A549 (cell line): ENCODE data around the gene DACH2. TPM values are rescaled to one million over a fixed set of nuclear protein-coding genes. Genes with fewer than 3 reads are reported as not detected.
A peak's percentile ranks its signal among the peaks of the same experiment; 100 is the strongest.

Experiments used
- ATAC-seq, 2 experiments: fragments of 200-7000 bp in 1 of 2; fragments of >200 bp in 1 of 2; cut with Nextera tagmentation in 1 of 2; cut with Tn5 transposase in 1 of 2; 3 replicates each; pipeline versions ENCODE4 v1.8.0 to v1.9.1; 2018 to 2020; ENCODE audit warnings: mild to moderate bottlenecking in 1 of 2, moderate library complexity in 1 of 2
- CTCF ChIA-PET: fragments of 300-600 bp; sonication (Branson Sonifier 250); formaldehyde crosslinking; extraction: SDS; loops from one replicate; lab custom pipeline; 2021; ENCODE audit warnings: antibody characterized with exemption, inconsistent platforms; lab: Yijun Ruan, JAX
- POLR2A ChIA-PET: fragments of 350-600 bp; formaldehyde crosslinking; extraction: SDS; loops from one replicate; lab custom pipeline; 2021; ENCODE audit warnings: antibody characterized with exemption, inconsistent platforms; lab: Yijun Ruan, JAX
- DNase-seq, 2 experiments: peaks; one replicate each; pipeline versions ENCODE4 v3.0.0 to v3.0.0-alpha.2; 2011 to 2016; ENCODE audit warnings: low read depth in 1 of 2, low spot score in 1 of 2
- FAIRE-seq: peaks from 2 replicates; lab custom pipeline; 2011; peaks lifted over from hg19 to GRCh38; lab: Jason Lieb, UNC
- H3K27ac ChIP-seq, 2 experiments: fragments of >200 bp; sonication (Bioruptor Twin); formaldehyde crosslinking; 3 replicates each; pipeline ENCODE4 v1.5.1; 2016 to 2017
- H3K4me1 ChIP-seq: fragments of >200 bp; sonication (Bioruptor Twin); formaldehyde crosslinking; 3 replicates; pipeline ENCODE4 v1.6.1; 2016
- H3K4me2 ChIP-seq: fragments of >200 bp; sonication (Bioruptor Twin); formaldehyde crosslinking; 3 replicates; pipeline ENCODE4 v1.6.1; 2016
- H3K4me3 ChIP-seq: fragments of >200 bp; sonication (Bioruptor Twin); formaldehyde crosslinking; 3 replicates; pipeline ENCODE4 v1.5.1; 2016
- H3K9me3 ChIP-seq: fragments of >200 bp; sonication (Bioruptor Twin); formaldehyde crosslinking; 3 replicates; pipeline ENCODE4 v1.6.1; 2016
- CBX2 ChIP-seq: fragments of 200-600 bp; sonication (generic); IDR thresholded peaks from 2 replicates; pipeline ENCODE4 v1.6.1; 2016; ENCODE audit warnings: low read depth, mild to moderate bottlenecking, borderline replicate concordance
- CBX8 ChIP-seq: fragments of 200-600 bp; sonication (generic); IDR thresholded peaks from 2 replicates; pipeline ENCODE4 v1.6.1; 2016
- CEBPB ChIP-seq, 2 experiments: fragments of >200 bp in 1 of 2; sonication (Bioruptor Twin) in 1 of 2; formaldehyde crosslinking in 1 of 2; IDR thresholded peaks; 2 replicates each; pipeline ENCODE4 v1.6.1; 2012 to 2016
- EHF ChIP-seq: fragments of 250-450 bp; sonication (Bioruptor Pico); IDR thresholded peaks from 2 replicates; pipeline ENCODE4 v1.5.0; 2020; ENCODE audit warnings: mild to moderate bottlenecking
- FOSL2 ChIP-seq, 2 experiments: fragments of 450-650 bp in 1 of 2; fragments of >200 bp in 1 of 2; sonication (Bioruptor Twin) in 1 of 2; formaldehyde crosslinking; IDR thresholded peaks; 2 replicates each; pipeline versions ENCODE4 v1.5.0 to v1.6.1; 2016 to 2020; ENCODE audit warnings: mild to moderate bottlenecking in 1 of 2, moderate library complexity in 1 of 2
- HEYL ChIP-seq: fragments of 250-450 bp; sonication (Bioruptor Pico); IDR thresholded peaks from 2 replicates; pipeline ENCODE4 v1.8.0; 2021; ENCODE audit warnings: mild to moderate bottlenecking, moderate library complexity
- HOXA7 ChIP-seq: fragments of 250-450 bp; sonication (Bioruptor Pico); IDR thresholded peaks from 2 replicates; pipeline ENCODE4 v1.5.0; 2020; ENCODE audit warnings: mild to moderate bottlenecking, moderate library complexity
- HOXB13 ChIP-seq: fragments of 250-450 bp; sonication (Bioruptor Pico); IDR thresholded peaks from 2 replicates; pipeline ENCODE4 v1.5.0; 2020; ENCODE audit warnings: low read depth, mild to moderate bottlenecking, moderate library complexity
- JUN ChIP-seq, 2 experiments: fragments of >200 bp; sonication (Bioruptor Twin); formaldehyde crosslinking; IDR thresholded peaks; 2 replicates in 1 of 2; 3 replicates in 1 of 2; pipeline ENCODE4 v1.6.1; 2016 to 2017
- KDM5A ChIP-seq: fragments of 200-600 bp; sonication (generic); IDR thresholded peaks from 2 replicates; pipeline ENCODE4 v1.6.1; 2016; ENCODE audit warnings: antibody characterized with exemption, mild to moderate bottlenecking
- MAFK ChIP-seq: fragments of 450-650 bp; IDR thresholded peaks from 2 replicates; pipeline ENCODE4 v1.6.1; 2014; ENCODE audit not compliant: partially characterized antibody
- NR3C1 ChIP-seq: fragments of >200 bp; sonication (Bioruptor Twin); formaldehyde crosslinking; IDR thresholded peaks from 3 replicates; pipeline ENCODE4 v1.6.1; 2017
- POLR2A ChIP-seq: IDR thresholded peaks from 2 replicates; pipeline ENCODE4 v1.6.1; 2012; ENCODE audit warnings: mild to moderate bottlenecking, low read length
- POLR2AphosphoS2 ChIP-seq: conservative IDR thresholded peaks from 2 replicates; pipeline ENCODE4 v1.6.1; 2012; ENCODE audit warnings: low read length, improper control_type of control experiment, inconsistent platforms
- RAD21 ChIP-seq, 2 experiments: fragments of >200 bp in 1 of 2; sonication (Bioruptor Twin) in 1 of 2; formaldehyde crosslinking in 1 of 2; IDR thresholded peaks in 1 of 2; conservative IDR thresholded peaks in 1 of 2; 2 replicates in 1 of 2; 3 replicates in 1 of 2; pipeline ENCODE4 v1.6.1; 2012 to 2018; ENCODE audit warnings: inconsistent platforms in 1 of 2
- RARB ChIP-seq: fragments of 250-450 bp; sonication (Bioruptor Pico); IDR thresholded peaks from 2 replicates; pipeline ENCODE4 v1.8.0; 2021; ENCODE audit warnings: mild to moderate bottlenecking, moderate library complexity
- RNF2 ChIP-seq: fragments of 200-600 bp; sonication (generic); IDR thresholded peaks from 2 replicates; pipeline ENCODE4 v1.6.1; 2016; ENCODE audit warnings: low read depth, mild to moderate bottlenecking, antibody characterized with exemption, moderate library complexity, borderline replicate concordance
- SMC3 ChIP-seq: fragments of >200 bp; sonication (Bioruptor Twin); formaldehyde crosslinking; IDR thresholded peaks from 3 replicates; pipeline ENCODE4 v1.6.1; 2018; ENCODE audit warnings: inconsistent platforms
- SREBF2 ChIP-seq: fragments of 450-650 bp; IDR thresholded peaks from 2 replicates; pipeline ENCODE4 v1.6.1; 2014; ENCODE audit warnings: mild to moderate bottlenecking, moderate library complexity
- ZC3H11A ChIP-seq: fragments of 450-650 bp; IDR thresholded peaks from 2 replicates; pipeline ENCODE4 v1.6.1; 2014; ENCODE audit warnings: antibody characterized with exemption, mild to moderate bottlenecking
- WGBS: methylation state at CpG from one replicate; pipeline ENCODE4 v1.1.6; 2017; ENCODE audit errors: missing lambda C conversion rate; 5-methylcytosine and 5-hydroxymethylcytosine counted together
- polyA plus RNA-seq, 4 experiments: library from polyadenylated mRNA; depleted of rRNA in 3 of 4; stranded (reverse); fragments of >200 nt; fragmentation: RNase III in 1 of 4; extraction: RNeasy Plus Mini Kit Qiagen cat#74134 plus additional on column Dnase treatment in 1 of 4; gene quantifications; 2 replicates in 3 of 4; 3 replicates in 1 of 4; pipeline ENCODE4 v1.2.3, GENCODE V29; 2011 to 2017
- TF ChIP-seq, protein P1 (sequence below): fragments of 250-450 bp; sonication (Bioruptor Pico); IDR thresholded peaks from 2 replicates; pipeline ENCODE4 v1.5.0; 2021; ENCODE audit warnings: mild to moderate bottlenecking, moderate library complexity, borderline replicate concordance
- TF ChIP-seq, protein P2 (sequence below): fragments of >200 bp; sonication (Bioruptor Twin); formaldehyde crosslinking; IDR thresholded peaks from 3 replicates; pipeline ENCODE4 v1.6.1; 2016
- TF ChIP-seq, protein P3 (sequence below): fragments of >200 bp; sonication (Bioruptor Twin); formaldehyde crosslinking; IDR thresholded peaks from 2 replicates; pipeline ENCODE4 v1.6.1; 2016
- TF ChIP-seq, protein P4 (sequence below): fragments of >200 bp; sonication (Bioruptor Twin); formaldehyde crosslinking; IDR thresholded peaks from 3 replicates; pipeline ENCODE4 v1.5.1; 2016

The DACH2 gene
- polyA plus RNA-seq, 2 of the 4 experiments (the other 2 are of a cell fraction), result 0.04 TPM; not detected in 1

DNA sequence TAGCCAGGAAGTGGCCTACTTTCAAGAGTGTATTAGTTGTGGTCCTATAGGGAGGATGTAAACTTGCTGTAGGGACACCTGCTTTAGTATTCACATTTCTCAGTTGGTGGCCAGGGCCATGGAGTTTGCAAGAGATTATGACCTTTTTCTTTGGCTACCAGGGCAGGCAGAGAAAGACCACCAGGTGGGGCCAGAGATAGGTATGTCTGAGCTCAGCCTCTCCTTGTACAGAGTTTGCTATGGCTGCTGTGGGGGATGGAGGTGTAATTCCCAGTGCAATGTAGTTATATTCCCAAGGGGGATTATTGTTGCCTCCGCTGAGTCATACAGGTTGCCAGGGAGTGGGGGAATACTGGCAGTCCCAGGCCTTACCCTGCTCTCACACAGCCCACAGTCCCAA is 26.3 kb upstream of the DACH2 start:
- no peaks in the 10 kb centered on the region for H3K4me1 ChIP-seq
- H3K9me3 ChIP-seq, result no peaks in the 10 kb centered on the region
- WGBS, result 33% methylated on average over 1 of the region's 1 CpG
- no peak overlapping the region for H3K4me3 ChIP-seq
- ATAC-seq, result no peak
- no peak overlapping the region for H3K27ac ChIP-seq
- no peak for FAIRE-seq
- ChIA-PET CTCF (no interaction called here), POLR2A (no interaction called here)
- no peak overlapping the region for H3K4me2 ChIP-seq
- DNase-seq, result no peak
- TF ChIP-seq, protein P1, sequence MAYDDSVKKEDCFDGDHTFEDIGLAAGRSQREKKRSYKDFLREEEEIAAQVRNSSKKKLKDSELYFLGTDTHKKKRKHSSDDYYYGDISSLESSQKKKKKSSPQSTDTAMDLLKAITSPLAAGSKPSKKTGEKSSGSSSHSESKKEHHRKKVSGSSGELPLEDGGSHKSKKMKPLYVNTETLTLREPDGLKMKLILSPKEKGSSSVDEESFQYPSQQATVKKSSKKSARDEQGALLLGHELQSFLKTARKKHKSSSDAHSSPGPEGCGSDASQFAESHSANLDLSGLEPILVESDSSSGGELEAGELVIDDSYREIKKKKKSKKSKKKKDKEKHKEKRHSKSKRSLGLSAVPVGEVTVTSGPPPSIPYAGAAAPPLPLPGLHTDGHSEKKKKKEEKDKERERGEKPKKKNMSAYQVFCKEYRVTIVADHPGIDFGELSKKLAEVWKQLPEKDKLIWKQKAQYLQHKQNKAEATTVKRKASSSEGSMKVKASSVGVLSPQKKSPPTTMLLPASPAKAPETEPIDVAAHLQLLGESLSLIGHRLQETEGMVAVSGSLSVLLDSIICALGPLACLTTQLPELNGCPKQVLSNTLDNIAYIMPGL, result no peak
- TF ChIP-seq HOXA7 (no peak), ZC3H11A (no peak), RNF2 (no peak), HOXB13 (CRISPR knock-in tag) (no peak), KDM5A (no peak), JUN (IDR thresholded peaks at IDR 0.05) (no peak), MAFK (no peak), CBX8 (no peak), SMC3 (no peak), SREBF2 (no peak), EHF (CRISPR knock-in tag) (no peak), POLR2AphosphoS2 (no peak), NR3C1 (no peak), RARB (CRISPR knock-in tag) (no peak)
- TF ChIP-seq, protein P2, sequence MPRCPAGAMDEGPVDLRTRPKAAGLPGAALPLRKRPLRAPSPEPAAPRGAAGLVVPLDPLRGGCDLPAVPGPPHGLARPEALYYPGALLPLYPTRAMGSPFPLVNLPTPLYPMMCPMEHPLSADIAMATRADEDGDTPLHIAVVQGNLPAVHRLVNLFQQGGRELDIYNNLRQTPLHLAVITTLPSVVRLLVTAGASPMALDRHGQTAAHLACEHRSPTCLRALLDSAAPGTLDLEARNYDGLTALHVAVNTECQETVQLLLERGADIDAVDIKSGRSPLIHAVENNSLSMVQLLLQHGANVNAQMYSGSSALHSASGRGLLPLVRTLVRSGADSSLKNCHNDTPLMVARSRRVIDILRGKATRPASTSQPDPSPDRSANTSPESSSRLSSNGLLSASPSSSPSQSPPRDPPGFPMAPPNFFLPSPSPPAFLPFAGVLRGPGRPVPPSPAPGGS, result no peak
- TF ChIP-seq, protein P3, sequence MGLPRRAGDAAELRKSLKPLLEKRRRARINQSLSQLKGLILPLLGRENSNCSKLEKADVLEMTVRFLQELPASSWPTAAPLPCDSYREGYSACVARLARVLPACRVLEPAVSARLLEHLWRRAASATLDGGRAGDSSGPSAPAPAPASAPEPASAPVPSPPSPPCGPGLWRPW, result no peak

DNA sequence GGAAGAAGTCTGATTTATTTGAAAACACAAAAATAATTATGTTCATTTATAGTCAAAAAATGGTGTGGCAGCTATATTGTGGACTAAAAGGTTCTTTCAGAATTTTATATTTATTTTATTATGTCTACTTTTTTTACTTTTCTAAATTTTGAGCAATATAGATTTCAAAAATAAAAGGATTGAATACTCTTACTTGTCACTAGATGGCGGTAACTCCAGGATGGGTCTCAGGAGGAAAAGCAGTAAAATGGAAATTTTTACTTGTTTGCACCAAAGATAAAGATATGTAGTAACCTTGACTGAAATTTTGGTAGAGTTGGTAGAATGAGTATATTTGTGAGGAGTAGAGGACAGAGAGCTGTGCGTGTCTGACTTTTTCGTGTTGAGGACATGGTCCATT is 14.5 kb upstream of the DACH2 start:
- ChIA-PET POLR2A (no interaction called here), CTCF (interaction anchor here (1.0 kb wide), 1 partner anchor 11 kb away, joined by 3 read pairs; no protein-coding TSS in a partner anchor)
- FAIRE-seq, result no peak

More for the DNA sequence above, 14.5 kb upstream of the DACH2 start:
- Histone ChIP-seq H3K4me3 (no peak overlapping the region), H3K9me3 (no peaks in the 10 kb centered on the region), H3K4me1 (no peaks in the 10 kb centered on the region), H3K4me2 (no peak overlapping the region), H3K27ac (no peak overlapping the region)
- ATAC-seq (no peak), DNase-seq (peak in 1 of 2 experiments; percentile 17)
- TF ChIP-seq RARB (CRISPR knock-in tag), result no peak
- no peak for TF ChIP-seq ZC3H11A
- TF ChIP-seq, protein P3, result no peak
- no peak for TF ChIP-seq FOSL2 (IDR thresholded peaks at IDR 0.05)
- TF ChIP-seq FOSL2 (CRISPR knock-in tag; IDR thresholded peaks at IDR 0.05), result no peak
- no peak for TF ChIP-seq POLR2A
- TF ChIP-seq SMC3, result peak; percentile 45; the same call in 2 of the 3 replicates
- peak; percentile 29 to 31; a peak in 2 of 5 replicates for TF ChIP-seq RAD21 (conservative IDR thresholded peaks at IDR 0.05 in 1 of 2, IDR thresholded peaks at IDR 0.05 in 1 of 2)
- no peak for TF ChIP-seq RNF2
- TF ChIP-seq, protein P4, sequence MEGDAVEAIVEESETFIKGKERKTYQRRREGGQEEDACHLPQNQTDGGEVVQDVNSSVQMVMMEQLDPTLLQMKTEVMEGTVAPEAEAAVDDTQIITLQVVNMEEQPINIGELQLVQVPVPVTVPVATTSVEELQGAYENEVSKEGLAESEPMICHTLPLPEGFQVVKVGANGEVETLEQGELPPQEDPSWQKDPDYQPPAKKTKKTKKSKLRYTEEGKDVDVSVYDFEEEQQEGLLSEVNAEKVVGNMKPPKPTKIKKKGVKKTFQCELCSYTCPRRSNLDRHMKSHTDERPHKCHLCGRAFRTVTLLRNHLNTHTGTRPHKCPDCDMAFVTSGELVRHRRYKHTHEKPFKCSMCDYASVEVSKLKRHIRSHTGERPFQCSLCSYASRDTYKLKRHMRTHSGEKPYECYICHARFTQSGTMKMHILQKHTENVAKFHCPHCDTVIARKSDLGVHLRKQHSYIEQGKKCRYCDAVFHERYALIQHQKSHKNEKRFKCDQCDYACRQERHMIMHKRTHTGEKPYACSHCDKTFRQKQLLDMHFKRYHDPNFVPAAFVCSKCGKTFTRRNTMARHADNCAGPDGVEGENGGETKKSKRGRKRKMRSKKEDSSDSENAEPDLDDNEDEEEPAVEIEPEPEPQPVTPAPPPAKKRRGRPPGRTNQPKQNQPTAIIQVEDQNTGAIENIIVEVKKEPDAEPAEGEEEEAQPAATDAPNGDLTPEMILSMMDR, result peak; percentile 50
- TF ChIP-seq HOXB13 (CRISPR knock-in tag), result no peak
- no peak for TF ChIP-seq POLR2AphosphoS2
- TF ChIP-seq, protein P2, result no peak
- no peak for TF ChIP-seq CBX2
- no peak for TF ChIP-seq NR3C1
- no peak for TF ChIP-seq CEBPB (IDR thresholded peaks at IDR 0.05)
- no peak for TF ChIP-seq HOXA7
- no peak for TF ChIP-seq HEYL (CRISPR knock-in tag)
- 5% methylated on average over 3 of the region's 3 CpGs for WGBS
